Suprapubic skin (tissue), 3 donors: ENCODE data around the gene ZNF226.

ENCODE experiments used
- CTCF ChIP-seq, 2 donors: fragments of 200-600 bp in 1 of 2; fragments of 450-650 bp in 1 of 2; sonication (generic) in 1 of 2; IDR thresholded peaks; one replicate each; pipeline ENCODE4 v1.5.1; 2016 to 2019; ENCODE audit warnings: antibody characterized with exemption in 2 of 2, mild to moderate bottlenecking in 1 of 2, moderate library complexity in 1 of 2
- EP300 ChIP-seq: sonication (generic); formaldehyde crosslinking; IDR thresholded peaks from one replicate; pipeline ENCODE4 v1.6.1; 2017; ENCODE audit warnings: antibody characterized with exemption

- TF ChIP-seq CTCF (IDR thresholded peaks at IDR 0.05) (no peak), EP300 (no peak)
Observed at GRCh38 chr19:44192127-44192526, 27.2 kb downstream of the ZNF226 start.
